ENCODE results near the gene NUDT14.

DNA sequence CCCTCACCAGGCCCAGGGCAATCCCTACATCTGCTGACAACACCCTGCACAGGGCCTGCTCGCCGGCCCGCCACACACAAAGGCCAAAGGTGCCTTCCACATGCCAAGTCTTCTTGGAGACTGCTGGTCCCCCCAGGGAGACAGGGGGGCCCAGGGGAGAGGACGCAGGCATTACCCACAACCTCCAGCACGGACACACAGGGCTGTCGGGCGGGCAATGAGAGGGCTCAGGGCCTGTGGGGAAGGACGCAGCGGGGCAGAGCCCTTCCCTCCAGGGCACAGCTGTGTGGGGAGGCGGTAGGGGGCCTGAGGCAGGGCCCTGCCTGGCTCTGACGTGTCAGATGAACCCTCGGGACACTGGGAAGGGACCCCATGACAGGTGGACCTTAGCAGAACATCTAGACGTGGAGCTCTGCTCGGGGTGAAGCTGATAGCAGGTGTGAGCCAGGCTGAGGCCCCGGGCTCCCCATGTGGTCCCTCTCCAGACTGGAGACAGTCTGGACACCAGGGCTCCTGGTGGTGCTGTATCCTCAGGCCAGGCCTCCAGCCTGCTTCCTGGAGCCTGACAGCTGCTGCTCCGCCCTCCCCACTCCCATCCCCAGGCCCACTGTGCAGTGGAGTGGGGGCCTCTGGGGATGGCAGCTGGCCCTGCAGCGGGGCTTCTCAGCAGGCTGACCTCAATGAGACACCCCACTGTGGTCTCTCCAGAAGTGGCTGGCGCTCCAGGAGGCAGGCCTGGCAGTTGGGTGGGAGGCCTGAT lies 31.6 kb upstream of the NUDT14 start:
- TF ChIP-seq ZNF707 (tag by site-specific recombination; IDR thresholded peaks at IDR 0.05), result no peak
- TF ChIP-seq, protein P1, sequence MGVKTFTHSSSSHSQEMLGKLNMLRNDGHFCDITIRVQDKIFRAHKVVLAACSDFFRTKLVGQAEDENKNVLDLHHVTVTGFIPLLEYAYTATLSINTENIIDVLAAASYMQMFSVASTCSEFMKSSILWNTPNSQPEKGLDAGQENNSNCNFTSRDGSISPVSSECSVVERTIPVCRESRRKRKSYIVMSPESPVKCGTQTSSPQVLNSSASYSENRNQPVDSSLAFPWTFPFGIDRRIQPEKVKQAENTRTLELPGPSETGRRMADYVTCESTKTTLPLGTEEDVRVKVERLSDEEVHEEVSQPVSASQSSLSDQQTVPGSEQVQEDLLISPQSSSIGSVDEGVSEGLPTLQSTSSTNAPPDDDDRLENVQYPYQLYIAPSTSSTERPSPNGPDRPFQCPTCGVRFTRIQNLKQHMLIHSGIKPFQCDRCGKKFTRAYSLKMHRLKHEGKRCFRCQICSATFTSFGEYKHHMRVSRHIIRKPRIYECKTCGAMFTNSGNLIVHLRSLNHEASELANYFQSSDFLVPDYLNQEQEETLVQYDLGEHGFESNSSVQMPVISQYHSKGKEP (tag by site-specific recombination; IDR thresholded peaks at IDR 0.05), result no peak

Measured in HEK293 (cell line).